ENCODE data around the gene RRM2.
A peak's percentile ranks its signal among the peaks of the same experiment; 100 is the strongest.

The RRM2 gene

DNA sequence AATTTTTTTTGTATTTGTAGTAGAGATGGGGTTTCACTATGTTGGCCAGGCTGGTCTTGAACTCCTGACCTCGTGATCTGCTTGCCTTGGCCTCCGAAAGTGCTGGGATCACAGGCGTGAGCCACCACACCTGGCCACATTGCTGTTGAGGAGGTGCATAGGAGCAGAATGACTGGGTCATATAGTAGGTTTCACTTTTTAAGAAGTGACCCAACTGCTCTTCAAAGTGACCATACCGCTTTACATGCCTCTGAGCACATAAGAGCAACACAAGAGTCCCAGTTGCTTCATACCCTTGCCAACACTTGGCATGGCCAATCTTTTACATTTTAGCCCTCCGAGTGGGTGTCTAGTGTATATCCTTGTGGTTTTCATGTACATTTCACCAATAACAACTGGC lies 28.9 kb downstream of the RRM2 start:
- DNase-seq (ENCODE audit: low spot score) (no peak), FAIRE-seq (no peak)

DNA sequence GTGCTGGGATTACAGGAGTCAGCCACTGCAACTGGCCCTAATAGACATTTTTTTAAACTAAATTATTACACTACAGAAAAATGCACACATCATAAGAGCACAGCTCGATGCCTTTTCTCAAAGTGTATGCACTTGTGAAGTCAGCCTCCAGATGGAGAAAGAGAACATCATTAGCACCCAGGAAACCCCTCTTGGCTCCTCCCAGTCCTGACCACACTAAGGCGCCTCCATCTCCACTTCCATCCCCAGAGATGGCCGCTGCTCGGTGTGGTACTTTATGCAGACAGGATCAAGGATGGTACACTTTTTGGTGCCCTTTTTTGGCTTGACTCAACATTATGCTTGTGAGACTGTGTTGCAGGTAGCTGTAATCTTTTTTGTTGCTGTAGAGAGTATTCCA lies 34.8 kb downstream of the RRM2 start:
- DNase-seq (ENCODE audit: low spot score) (no peak), FAIRE-seq (no peak)

DNA sequence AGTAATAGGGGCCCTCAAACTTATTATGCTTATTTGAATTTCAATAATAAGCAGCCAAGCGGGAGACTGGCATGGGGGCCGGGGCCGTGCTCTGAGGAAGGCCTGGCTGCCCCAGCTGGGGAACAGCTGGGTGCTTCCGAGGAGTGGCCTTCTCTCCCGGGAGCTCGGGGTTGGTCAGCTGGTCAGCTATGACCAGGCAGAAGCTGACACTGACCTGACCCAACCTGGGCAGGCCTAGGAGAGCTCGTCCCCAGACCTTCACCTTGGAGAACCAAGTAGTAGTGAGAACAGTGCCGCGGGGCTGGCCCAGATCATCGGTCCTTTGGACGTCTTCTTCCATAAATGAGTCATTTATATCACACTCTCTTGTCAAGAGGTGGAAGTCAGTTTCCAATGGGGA lies 36.1 kb downstream of the RRM2 start:
- no peak for FAIRE-seq

DNA sequence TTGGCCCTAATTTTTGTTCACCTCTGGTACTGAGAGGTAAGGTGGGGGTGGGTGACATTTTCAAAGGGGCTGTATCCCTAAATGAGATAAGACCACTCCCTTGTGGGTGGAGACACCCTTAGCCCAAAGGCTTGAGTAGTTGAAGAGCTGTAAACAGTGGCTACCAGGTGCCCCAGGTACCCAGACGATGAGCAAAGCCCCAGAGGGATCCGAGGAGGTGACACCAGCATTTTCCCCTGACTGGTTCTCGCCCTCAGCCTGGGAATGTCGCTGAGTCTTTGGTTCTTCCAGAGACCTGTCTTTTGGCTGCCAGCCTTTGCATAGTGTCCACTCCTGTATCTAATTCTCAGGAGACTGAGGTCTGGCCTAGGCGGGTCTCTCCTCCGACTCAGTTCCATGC lies 36.5 kb downstream of the RRM2 start:
- FAIRE-seq (no peak), DNase-seq (ENCODE audit: low spot score) (no peak)

More for the DNA sequence above, 36.1 kb downstream of the RRM2 start:
- DNase-seq (ENCODE audit: low spot score): no peak

DNA sequence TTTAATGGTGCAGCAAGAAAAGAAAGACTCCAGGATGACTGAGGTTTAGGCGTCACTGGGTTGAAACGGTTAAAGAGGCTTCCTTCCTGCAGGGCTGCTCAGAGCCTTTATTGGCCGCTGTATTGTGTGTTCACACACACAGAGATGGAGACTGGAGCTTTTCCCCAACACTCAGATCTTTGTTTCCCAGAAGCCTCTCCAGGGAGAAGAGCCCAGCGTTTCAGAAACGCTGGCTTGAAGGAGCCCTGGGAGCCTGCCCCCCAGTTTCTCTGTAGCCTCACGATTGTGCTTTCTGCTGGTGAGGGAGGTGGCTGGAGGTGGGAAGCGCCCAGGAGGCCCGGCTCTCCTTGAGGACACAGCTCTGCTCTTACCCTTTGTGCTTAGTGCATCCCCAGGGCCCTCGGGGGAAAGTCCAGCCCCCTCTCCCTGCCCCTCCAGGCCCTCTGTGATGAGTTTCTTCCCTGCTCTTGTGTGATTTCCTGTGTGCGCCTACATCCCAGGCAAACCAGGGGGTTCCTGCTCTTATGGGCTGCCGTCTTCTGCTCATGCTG lies 37.1 kb downstream of the RRM2 start:
- no peak for FAIRE-seq
- DNase-seq (ENCODE audit: low spot score): no peak

DNA sequence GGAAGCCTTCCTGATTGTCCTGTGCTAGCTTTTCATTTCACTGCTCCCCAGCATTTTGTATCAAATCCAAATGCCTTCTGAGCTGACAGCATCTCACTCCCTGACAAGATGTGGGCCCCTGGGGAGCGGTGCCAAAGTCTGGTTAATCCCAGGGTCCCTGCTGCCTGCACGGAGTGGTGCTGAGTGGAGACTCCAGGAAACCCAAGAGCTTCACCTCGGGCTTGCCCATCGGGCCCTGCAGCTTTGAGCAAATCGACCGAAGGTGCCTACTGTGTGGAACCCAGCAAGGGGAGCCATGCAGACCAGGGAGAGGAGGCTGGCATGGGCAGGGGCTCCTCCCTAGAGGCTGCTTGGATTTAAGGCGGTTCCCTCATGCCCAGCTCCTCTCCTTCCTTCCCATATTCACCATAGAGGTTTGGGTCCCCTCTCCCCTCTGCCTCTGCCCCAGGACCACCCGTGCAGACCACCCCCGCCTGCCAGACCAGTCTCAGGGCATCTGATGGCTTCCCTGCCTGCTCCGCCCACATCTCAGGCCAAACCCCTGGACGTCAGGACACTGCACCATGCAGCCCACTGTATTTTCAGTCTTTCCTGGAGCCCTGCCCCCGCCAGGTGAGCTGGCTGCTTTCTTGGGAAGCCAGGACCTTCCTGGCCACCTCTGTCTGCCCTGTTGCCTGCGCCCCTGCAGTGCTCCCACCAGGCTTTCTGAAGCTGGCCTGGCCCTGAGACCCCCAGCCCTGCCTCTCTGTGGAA lies 37.8 kb downstream of the RRM2 start:
- DNase-seq (ENCODE audit: low spot score) (no peak), FAIRE-seq (peak; percentile 20)

DNA sequence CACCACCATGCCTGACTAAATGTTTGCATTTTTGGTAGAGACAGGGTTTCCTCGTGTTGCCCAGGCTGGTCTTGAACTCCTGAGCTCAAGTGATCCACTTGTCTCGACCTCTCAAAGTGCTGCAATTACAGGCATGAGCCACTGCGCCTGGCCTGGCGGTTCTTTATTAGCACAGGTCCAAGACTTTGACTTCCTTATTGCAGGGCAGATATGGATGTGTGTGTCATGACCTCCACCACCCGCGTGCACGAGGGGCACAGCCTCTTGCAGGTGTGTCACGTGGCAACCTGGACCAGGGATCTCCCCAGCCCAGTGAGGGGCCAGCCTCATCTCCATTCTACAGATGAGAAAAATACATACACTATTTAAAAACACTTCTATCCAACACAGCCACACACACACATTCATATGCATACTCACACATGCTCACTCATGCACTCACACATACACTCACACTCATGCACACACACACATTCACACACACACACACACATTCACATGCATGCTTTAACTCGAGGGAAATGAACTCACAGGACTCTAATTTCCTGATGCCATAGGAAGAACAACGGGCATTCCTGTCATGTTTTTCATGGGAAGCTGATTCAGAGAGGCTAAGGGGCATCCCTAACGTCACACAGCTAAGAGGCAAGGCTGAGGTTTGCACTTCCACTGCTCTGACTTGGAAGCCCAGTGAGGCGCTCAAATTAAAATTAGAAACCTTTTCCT lies 38.8 kb downstream of the RRM2 start:
- FAIRE-seq: peak; percentile 99
- DNase-seq (ENCODE audit: low spot score): no peak

DNA sequence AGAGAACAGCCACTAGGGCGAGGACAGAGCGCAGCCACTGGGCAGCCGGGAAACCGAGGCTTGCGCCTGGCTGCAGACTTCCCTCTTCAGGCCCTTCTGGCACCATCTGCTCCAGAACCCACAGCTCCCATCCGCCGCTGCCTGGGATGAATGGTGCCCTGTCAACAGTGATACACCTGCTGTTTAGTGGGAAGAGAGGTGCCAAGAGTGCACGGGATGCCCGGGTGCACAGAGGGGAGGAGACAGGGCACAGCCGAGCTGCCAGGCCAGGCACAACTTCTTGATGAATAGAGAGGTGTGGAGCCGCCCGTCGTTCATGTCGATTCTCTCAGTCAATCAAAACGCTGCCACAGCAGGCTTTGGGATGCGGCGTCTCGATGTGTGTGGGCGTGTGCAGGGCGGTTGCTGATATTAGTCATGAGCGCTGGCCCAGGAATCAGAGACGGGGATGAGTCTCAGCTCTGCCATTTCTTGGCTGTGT lies 39.5 kb downstream of the RRM2 start:
- peak; percentile 20 for FAIRE-seq
- peak; percentile 62 for DNase-seq (ENCODE audit: low spot score)

DNA sequence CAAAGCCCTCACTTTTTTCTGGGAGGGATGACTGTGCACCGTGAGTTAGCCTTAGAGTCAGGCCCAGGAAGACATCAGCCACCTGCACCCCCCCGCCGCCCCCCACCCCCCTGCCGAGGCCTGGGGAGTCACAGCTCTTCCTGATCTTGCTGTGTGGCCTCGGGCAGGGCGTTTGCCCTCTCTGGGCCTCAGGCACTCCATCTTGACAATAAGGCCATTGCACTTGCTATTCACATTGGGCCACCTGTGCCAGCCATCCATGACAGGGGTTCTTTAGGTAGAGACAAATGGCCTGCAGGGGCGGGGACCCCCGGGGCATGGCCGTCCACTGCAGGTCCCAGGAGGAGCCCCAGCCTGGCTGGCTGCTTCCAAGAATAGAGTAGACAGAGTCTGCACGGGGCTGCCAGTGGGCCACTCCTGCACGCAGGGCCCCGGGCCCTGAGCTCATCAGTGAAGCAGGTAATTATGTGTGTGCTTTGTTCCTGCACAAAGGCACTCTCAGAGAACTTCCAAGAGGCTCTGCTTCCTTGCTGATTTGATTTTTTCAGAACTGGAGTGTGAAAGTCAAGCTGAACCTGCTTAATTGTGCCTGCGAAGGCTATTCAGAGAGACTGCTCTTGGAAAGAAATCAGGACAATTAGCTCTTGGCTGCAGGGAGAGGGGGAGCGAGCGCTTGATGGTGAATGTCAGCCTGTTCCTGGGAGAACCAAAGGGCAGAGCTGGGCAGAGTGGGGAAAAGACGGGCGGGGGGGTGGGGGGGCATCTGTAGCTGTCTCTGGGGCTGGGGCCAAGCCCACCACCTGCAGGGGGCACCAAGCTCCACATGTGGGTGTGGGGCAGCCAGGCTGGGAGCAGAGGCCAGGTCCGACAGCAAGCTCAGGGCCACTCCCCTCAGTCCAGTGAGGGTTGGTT lies 40.3 kb downstream of the RRM2 start:
- FAIRE-seq (no peak), DNase-seq (ENCODE audit: low spot score) (no peak)

DNA sequence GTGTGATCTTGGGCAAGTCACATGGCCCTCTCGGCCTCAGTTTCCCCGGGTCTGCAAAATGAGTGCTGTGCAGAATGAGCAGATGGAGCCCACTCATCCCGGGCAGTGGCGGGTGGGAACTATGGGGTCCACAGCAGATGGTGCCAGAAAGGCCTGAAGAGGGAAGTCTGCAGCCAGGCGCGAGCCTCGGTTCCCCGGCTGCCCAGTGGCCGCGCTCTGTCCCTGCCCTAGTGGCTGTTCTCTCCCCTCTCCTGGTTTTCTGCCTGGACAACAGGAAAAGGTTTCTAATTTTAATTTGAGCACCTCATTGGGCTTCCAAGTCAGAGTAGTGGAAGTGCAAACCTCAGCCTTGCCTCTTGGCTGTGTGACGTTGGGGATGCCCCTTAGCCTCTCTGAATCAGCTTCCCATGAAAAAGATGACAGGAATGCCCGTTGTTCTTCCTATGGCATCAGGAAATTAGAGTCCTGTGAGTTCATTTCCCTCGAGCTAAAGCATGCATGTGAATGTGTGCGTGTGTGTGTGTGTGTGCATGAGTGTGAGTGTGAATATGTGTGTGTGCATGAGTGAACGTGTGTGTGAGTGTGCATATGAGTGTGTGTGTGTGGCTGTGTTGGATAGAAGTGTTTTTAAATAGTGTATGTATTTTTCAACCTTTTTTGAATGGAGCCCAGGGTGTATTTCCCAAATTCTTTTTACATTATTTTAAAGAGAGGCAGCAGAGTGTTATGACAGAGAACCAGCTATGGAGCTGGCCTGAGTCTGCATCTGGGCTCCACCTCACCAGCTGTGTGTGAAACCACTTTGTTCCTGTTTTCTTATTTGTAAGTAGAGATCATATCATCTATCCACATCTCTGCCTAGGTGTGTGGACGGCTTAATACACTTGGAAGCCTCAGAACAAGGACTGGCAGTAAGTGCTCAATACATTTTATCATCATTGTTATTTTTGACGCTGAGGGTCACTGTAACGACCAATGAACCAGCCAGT lies 41.3 kb downstream of the RRM2 start:
- FAIRE-seq: peak; percentile 85
- no peak for DNase-seq (ENCODE audit: low spot score)

DNA sequence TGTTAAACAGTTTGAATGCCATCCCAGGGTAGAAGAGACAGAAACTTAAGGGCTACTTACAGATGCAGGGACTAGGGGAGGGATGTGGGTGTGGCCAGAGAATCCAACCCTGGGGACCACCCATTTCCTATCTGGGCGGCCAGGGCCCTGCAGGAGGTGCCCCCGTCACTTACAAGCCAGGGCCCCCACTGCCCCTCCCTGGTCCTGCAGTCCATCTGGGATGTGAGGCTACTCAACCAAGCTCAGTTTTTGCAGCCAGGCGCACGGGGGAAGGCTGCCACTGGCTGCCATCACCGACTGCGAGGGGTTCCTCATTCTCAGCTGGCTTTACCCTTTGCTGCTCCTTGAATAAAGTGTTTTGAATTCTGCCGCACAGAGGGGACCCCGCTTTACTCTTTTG lies 42.1 kb downstream of the RRM2 start:
- FAIRE-seq (no peak), DNase-seq (ENCODE audit: low spot score) (no peak)

DNA sequence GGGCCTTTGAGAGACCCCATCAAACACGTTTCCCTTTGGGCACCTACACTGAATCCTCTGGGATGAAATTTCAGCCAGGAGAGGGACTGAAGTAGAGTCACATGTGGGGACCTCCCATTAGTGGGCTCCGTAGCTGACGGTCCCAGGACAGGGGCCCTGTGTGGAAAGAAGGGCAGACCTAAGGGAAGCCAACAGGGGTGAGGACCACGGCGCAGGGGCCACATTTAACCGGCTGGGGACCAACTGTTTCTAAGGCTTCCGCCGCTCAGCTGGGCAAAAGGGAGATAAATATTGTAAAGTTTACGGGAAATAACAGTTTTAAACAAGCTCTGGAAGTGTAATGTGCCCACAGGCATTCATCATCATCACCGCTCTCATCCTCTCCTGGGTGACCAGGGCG lies 42.7 kb downstream of the RRM2 start:
- FAIRE-seq: no peak
- no peak for DNase-seq (ENCODE audit: low spot score)

DNA sequence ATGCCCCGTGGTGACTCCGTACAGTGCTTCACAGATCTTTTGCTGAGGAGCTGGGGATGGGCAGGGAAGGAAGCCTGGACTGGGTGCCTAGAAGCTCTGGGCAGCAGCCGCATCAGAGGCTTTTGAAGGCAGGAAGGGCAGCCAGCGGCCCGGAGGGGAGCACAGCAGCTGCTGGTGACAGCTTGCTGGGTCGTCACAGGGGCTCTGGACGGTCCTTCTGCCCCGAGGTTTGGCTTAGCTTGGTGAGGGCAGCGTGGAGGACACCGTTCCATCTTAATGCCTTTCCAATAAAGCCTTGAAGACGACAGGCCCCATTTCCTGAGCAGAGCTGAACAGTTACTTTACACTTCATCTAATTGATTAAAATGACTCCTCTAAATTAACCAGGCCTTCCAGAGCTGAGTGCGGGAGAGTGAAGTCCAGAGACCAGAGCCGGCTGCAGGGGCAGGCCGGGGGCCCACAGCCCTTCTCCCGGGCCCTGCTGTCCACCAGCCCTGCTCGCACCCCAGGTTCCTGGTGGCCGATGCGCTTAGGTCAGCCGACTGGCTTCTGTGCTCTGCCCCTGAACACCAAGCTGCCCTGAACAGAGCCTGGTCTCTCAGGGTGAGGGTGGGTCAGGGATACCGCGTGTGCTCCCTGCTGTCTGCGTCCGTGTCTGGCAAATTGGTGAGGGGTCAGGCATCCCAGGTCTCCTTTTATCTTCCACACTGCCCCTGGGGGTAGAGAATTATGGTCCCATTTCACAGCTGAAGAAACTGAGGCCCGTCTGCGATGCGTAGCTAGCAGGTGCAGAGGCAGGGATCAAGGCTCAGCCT lies 43.5 kb downstream of the RRM2 start:
- FAIRE-seq (no peak), DNase-seq (ENCODE audit: low spot score) (no peak)

DNA sequence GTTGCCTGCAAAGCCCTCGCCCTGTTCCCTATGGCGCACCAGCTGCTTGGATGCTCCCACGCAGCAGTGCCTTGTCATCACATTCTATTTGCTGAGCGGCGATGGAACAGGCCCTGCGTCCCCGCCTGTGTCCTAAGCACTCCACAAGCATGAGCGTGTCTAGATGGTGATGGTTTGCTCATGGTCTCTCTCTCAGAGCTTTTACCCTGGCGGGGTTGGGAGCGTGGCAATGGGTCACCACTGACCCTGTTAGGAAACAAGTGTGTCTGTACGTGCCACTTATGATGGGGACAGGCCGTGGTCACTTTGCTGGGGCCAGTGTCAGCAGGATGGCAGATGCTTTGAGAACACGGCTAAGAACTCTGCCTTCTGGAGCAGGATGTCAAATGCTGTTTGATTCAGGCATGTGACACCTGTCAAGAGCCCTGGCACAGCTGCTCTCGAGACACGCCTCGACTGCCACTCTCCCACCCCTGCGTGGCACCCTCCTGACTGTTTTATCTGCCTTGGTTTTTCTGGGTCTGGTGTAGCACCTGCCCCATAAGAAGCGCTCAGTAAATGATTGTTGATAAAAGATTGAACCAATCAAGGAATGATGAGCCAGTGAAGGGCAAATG lies 44.2 kb downstream of the RRM2 start:
- FAIRE-seq (peak; percentile 67), DNase-seq (ENCODE audit: low spot score) (no peak)

DNA sequence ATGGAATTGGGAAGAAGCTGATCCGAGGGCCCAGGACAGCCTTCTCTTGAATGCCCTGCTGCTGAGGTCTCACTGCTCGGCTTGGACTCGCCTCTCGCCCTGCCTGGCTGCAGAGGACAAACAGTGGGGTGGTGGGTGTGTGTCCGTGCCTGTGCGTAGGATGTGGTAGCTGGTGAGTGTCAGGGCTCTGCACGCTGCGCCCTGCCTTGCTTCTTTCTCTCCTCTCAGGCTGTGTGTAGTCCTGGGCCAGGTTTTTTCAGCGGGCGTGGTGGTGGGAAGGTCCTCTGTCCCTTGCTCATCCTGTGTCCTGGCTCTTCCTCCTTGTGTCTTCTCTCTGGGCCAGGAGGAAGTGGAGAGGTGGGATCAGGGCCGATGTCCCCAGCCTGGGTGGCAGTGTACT lies 44.8 kb downstream of the RRM2 start:
- DNase-seq (ENCODE audit: low spot score) (no peak), FAIRE-seq (no peak)

DNA sequence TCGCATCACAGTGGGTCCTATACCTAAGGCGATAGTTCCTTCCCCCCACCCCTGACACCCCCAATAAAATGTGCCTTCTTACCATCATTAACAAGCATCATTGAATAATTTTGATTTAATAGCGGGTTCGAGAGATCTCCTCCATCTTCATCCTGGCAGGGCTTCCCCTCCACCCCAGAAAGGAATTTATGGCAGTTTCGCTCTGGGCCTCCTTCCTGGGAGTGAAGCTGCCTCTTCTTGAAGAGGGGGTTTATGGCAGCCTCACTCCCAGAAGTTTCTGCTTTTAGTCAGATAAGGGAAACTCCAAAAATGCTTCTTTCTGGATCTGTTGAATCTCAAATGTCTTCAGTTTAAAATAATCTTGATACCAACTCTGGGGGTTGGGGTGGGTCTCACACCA lies 45.7 kb downstream of the RRM2 start:
- no peak for FAIRE-seq
- DNase-seq (ENCODE audit: low spot score): no peak

DNA sequence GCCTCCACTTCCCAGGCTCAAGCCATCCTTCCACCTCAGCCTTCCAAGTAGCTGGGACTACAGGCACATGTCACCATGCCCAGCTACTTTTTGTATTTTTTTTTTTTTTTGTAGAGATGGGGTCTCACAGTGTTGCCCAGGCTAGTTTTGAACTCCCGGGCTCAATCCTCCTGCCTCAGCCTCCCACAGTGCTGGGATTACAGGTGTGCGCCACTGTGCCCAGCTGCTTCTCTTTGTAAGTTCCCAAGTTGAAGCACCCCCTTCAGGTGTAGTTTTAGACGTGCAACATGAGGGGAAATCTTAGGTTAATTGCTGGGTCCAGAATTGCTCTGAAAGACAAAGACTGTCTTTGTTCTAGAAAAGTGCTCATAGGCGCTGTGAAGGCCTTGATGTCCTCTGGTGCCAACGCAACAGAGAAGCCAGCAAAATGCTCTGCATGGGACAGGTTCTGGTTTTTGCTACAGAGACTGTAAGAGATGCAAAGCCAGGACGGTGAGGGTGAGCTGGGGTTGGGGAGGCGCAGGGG lies 46.6 kb downstream of the RRM2 start:
- FAIRE-seq (peak; percentile 13), DNase-seq (ENCODE audit: low spot score) (no peak)

DNA sequence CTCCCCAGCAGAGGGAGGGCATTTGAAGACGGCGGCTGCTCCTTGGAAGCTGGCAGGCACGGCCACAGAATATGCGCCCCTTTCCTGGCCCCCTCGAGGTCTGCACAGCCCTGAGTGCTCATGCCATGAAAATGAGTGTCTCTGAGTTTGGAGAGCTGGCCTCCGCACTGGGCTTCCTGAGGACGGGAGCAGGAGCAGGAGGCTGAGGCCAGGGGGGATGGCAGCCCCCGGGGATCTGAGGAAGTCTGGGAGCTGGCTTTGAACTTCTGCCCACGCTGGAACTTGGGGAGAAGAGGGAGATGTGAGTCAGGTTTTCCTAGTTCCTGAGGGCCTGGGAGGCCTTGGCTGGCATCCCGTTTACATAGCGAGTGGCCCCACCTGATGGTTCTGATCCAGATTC lies 47.0 kb downstream of the RRM2 start:
- FAIRE-seq (no peak), DNase-seq (ENCODE audit: low spot score) (peak; percentile 39)

DNA sequence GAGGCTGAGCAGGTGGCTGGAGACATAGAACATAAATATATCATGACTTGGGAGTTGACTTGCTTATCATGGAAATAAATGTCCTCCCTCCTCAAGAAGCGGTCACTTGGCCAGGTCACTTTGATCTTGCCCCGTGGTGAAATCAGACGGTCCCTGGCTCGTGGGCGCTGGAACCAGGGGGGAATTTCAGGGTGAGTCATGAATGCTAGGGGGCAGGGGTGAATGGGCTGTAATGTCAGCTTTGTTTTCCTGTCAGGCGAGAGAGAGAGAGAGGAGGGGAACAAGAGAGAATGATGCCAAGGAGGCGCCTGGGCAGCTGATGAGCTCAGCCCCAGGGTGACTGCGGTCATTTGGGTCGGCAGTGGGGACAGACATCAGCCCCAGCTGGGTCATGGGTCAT lies 47.7 kb downstream of the RRM2 start:
- FAIRE-seq (peak; percentile 74), DNase-seq (ENCODE audit: low spot score) (peak; percentile 48)

Measured in urothelium cell line (cell line).